B cell (primary cell): ENCODE results near the gene DNAH3. TPM values are rescaled to one million over a fixed set of nuclear protein-coding genes. Genes with fewer than 3 reads are reported as not detected.

ENCODE experiments used
- ATAC-seq: fragments of 200-7000 bp; cut with Tn5 transposase; one replicate; pipeline ENCODE4 v1.10.0; 2021; ENCODE audit warnings: low read depth, mild to moderate bottlenecking, moderate number of reproducible peaks, moderate library complexity
- CTCF ChIA-PET: fragments of 350-600 bp; sonication (Branson Sonifier 250); formaldehyde crosslinking; loops from one replicate; lab custom pipeline; 2021; ENCODE audit warnings: antibody characterized with exemption, inconsistent platforms; lab: Charles Lee
- POLR2A ChIA-PET: fragments of 350-600 bp; sonication (Branson Sonifier 250); formaldehyde crosslinking; loops from one replicate; lab custom pipeline; 2021; ENCODE audit warnings: antibody characterized with exemption; lab: Charles Lee
- DNase-seq: peaks from one replicate; pipeline ENCODE4 v3.0.0; 2013
- H2AFZ ChIP-seq: 2 replicates; pipeline ENCODE4 v1.6.1; 2012; ENCODE audit warnings: mild to moderate bottlenecking, low read depth, low read length; ENCODE audit not compliant: insufficient read depth, poor library complexity, severe bottlenecking
- H3K27ac ChIP-seq, 2 donors: 1 replicate in 1 of 2; 2 replicates in 1 of 2; pipeline ENCODE4 v1.5.1; 2012 to 2013; ENCODE audit warnings: low read length in 2 of 2, mild to moderate bottlenecking in 2 of 2, moderate library complexity in 1 of 2
- H3K27me3 ChIP-seq, 4 experiments: fragments of 200-600 bp in 1 of 4; sonication (generic) in 1 of 4; replicated peaks in 1 of 4; 1 replicate in 2 of 4; 2 replicates in 2 of 4; pipeline versions ENCODE4 v1.6.1 to v1.7.0; 2013 to 2016; ENCODE audit warnings: low read length in 3 of 4, mild to moderate bottlenecking in 2 of 4, mixed read lengths in 1 of 4, moderate library complexity in 1 of 4; ENCODE audit not compliant: insufficient read depth in 4 of 4, control insufficient read depth in 3 of 4; ENCODE audit errors: control extremely low read depth in 1 of 4
- H3K36me3 ChIP-seq, 2 experiments: replicated peaks in 1 of 2; 1 replicate in 1 of 2; 2 replicates in 1 of 2; pipeline versions ENCODE4 v1.6.1 to v1.7.1; 2013; ENCODE audit warnings: low read length in 1 of 2; ENCODE audit not compliant: insufficient read depth in 2 of 2, control insufficient read depth in 1 of 2; ENCODE audit errors: control extremely low read depth in 1 of 2, extremely low read depth in 1 of 2
- H3K4me1 ChIP-seq, 2 donors: fragments of 200-600 bp in 1 of 2; sonication (generic) in 1 of 2; 1 replicate in 1 of 2; 2 replicates in 1 of 2; pipeline versions ENCODE4 v1.5.1 to v1.6.1; 2013 to 2017; ENCODE audit warnings: low read length in 2 of 2; ENCODE audit not compliant: control insufficient read depth in 2 of 2, insufficient read depth in 2 of 2
- H3K4me2 ChIP-seq: replicated peaks from 2 replicates; pipeline ENCODE3; 2012; ENCODE audit warnings: mild to moderate bottlenecking, low read depth, low read length; ENCODE audit not compliant: poor library complexity, severe bottlenecking
- H3K4me3 ChIP-seq, 5 experiments: fragments of 200-600 bp in 1 of 5; sonication (generic) in 1 of 5; 1 replicate in 3 of 5; 2 replicates in 2 of 5; pipeline versions ENCODE4 v1.5.1 to v1.7.0; 2011 to 2016; ENCODE audit warnings: low read length in 4 of 5, mild to moderate bottlenecking in 4 of 5, low read depth in 2 of 5, control low read depth in 1 of 5, moderate library complexity in 1 of 5; ENCODE audit not compliant: insufficient read depth in 1 of 5; ENCODE audit errors: control extremely low read depth in 1 of 5, extremely low read depth in 1 of 5
- H3K79me2 ChIP-seq: fragments of 200-600 bp; sonication (generic); one replicate; pipeline ENCODE4 v1.6.0; 2016; ENCODE audit warnings: low read length; ENCODE audit not compliant: control insufficient read depth, insufficient read depth
- H3K9ac ChIP-seq: fragments of 200-600 bp; sonication (generic); 2 replicates; pipeline ENCODE4 v1.6.1; 2017; ENCODE audit warnings: mild to moderate bottlenecking, low read length, moderate library complexity
- H3K9me3 ChIP-seq, 3 donors: one replicate each; pipeline versions ENCODE4 v1.6.1 to v1.7.1; 2013; ENCODE audit warnings: low read length in 2 of 3; ENCODE audit not compliant: control insufficient read depth in 2 of 3, insufficient read depth in 1 of 3; ENCODE audit errors: control extremely low read depth in 1 of 3
- H4K20me1 ChIP-seq: 2 replicates; pipeline ENCODE4 v1.6.0; 2012; ENCODE audit warnings: mild to moderate bottlenecking, low read length; ENCODE audit not compliant: insufficient read depth, control insufficient read depth, poor library complexity, severe bottlenecking
- H3K27ac Mint-ChIP-seq: one replicate; pipeline ENCODE4 v1.8.0; 2021; ENCODE audit warnings: mixed read lengths
- H3K27me3 Mint-ChIP-seq: one replicate; pipeline ENCODE4 v1.8.0; 2021; ENCODE audit warnings: mixed read lengths
- H3K4me1 Mint-ChIP-seq: one replicate; pipeline ENCODE4 v1.8.0; 2021; ENCODE audit warnings: mixed read lengths
- H3K4me3 Mint-ChIP-seq: one replicate; pipeline ENCODE4 v1.8.0; 2021; ENCODE audit warnings: mixed read lengths
- H3K9me3 Mint-ChIP-seq: one replicate; pipeline ENCODE4 v1.8.0; 2022; ENCODE audit warnings: mixed read lengths; ENCODE audit not compliant: insufficient read depth
- EZH2 ChIP-seq: IDR thresholded peaks from 2 replicates; pipeline ENCODE4 v1.6.1; 2012; ENCODE audit warnings: borderline replicate concordance, low read depth, mild to moderate bottlenecking, moderate library complexity, low read length; ENCODE audit not compliant: insufficient read depth, poor library complexity, severe bottlenecking
- WGBS: methylation state at CpG from one replicate; pipeline ENCODE4 v1.1.5; 2013; ENCODE audit warnings: missing lambda C conversion rate; ENCODE audit not compliant: insufficient coverage; 5-methylcytosine and 5-hydroxymethylcytosine counted together
- intact Hi-C: fragments of 100-400 bp; cut with micrococcal nuclease; formaldehyde crosslinking; loops from one replicate; pipeline ENCODE4 v1.10.0; 2022
- polyA plus RNA-seq: library from polyadenylated mRNA; depleted of rRNA; stranded (reverse); fragments of >200 nt; gene quantifications from 2 replicates; pipeline ENCODE4 v1.2.3, GENCODE V29; 2012
- total RNA-seq, 2 donors: library from RNA; stranded (reverse); fragments of 120-200 nt in 1 of 2; gene quantifications; 1 replicate in 1 of 2; 2 replicates in 1 of 2; pipeline versions ENCODE4 v1.2.3 to v1.2.4, GENCODE V29; 2013 to 2022
- TF ChIP-seq, protein P1 (sequence below): fragments of 200-600 bp; IDR thresholded peaks from one replicate; pipeline ENCODE4 v1.8.0; 2022; ENCODE audit warnings: antibody characterized with exemption, mild to moderate bottlenecking

Gene DNAH3
- total and polyA plus RNA-seq, 2 donors (not counting 1 experiment from before 2014, with no cell fraction given) = not detected

GRCh38 chr16:21092951-21093350 is 57.7 kb downstream of the DNAH3 start:
- ATAC-seq (no peak), DNase-seq (no peak)
- no peak overlapping the region for H2AFZ ChIP-seq
- H4K20me1 ChIP-seq = no peaks in the 10 kb centered on the region
- H3K27me3 Mint-ChIP-seq = peaks cover 31% of the 10 kb centered on the region
- intact Hi-C loops = no loop called here
- H3K9ac ChIP-seq = no peak overlapping the region
- H3K4me1 Mint-ChIP-seq = no peaks in the 10 kb centered on the region
- peaks cover 0 to 22% (median 1%) of the 10 kb centered on the region in 4 experiments for H3K27me3 ChIP-seq
- no peak overlapping the region for H3K4me2 ChIP-seq
- no peak overlapping the region for H3K4me3 Mint-ChIP-seq
- no CpG with 5 or more reads among the region's 2 CpGs for WGBS
- no peaks in the 10 kb centered on the region for H3K4me1 ChIP-seq
- peaks cover 5% of the 10 kb centered on the region for H3K9me3 Mint-ChIP-seq
- peaks cover 1 to 9% (median 2%) of the 10 kb centered on the region in 3 donors for H3K9me3 ChIP-seq
- no peak for TF ChIP-seq EZH2
- TF ChIP-seq, protein P1, sequence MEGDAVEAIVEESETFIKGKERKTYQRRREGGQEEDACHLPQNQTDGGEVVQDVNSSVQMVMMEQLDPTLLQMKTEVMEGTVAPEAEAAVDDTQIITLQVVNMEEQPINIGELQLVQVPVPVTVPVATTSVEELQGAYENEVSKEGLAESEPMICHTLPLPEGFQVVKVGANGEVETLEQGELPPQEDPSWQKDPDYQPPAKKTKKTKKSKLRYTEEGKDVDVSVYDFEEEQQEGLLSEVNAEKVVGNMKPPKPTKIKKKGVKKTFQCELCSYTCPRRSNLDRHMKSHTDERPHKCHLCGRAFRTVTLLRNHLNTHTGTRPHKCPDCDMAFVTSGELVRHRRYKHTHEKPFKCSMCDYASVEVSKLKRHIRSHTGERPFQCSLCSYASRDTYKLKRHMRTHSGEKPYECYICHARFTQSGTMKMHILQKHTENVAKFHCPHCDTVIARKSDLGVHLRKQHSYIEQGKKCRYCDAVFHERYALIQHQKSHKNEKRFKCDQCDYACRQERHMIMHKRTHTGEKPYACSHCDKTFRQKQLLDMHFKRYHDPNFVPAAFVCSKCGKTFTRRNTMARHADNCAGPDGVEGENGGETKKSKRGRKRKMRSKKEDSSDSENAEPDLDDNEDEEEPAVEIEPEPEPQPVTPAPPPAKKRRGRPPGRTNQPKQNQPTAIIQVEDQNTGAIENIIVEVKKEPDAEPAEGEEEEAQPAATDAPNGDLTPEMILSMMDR = no peak
- ChIA-PET POLR2A (interaction anchor here (0.7 kb wide), 1 partner anchor 192 kb away, joined by 11 read pairs; no protein-coding TSS in a partner anchor), CTCF (no interaction called here)
- H3K4me3 ChIP-seq = no peak overlapping the region
- H3K27ac ChIP-seq = no peak overlapping the region
- no peaks in the 10 kb centered on the region for H3K36me3 ChIP-seq
- H3K27ac Mint-ChIP-seq = no peak overlapping the region
- no peaks in the 10 kb centered on the region for H3K79me2 ChIP-seq

- Mint-ChIP-seq H3K4me1 (no peaks in the 10 kb centered on the region), H3K27me3 (peaks cover 29% of the 10 kb centered on the region), H3K4me3 (no peak overlapping the region), H3K9me3 (peaks cover 2% of the 10 kb centered on the region), H3K27ac (no peak overlapping the region)
- Histone ChIP-seq H2AFZ (no peak overlapping the region), H3K27me3 (peaks cover 0 to 16% (median 0%) of the 10 kb centered on the region in 4 experiments), H3K79me2 (no peaks in the 10 kb centered on the region), H3K9me3 (peaks cover 1 to 2% (median 2%) of the 10 kb centered on the region in 3 donors), H3K4me1 (no peaks in the 10 kb centered on the region), H3K27ac (no peak overlapping the region), H4K20me1 (no peaks in the 10 kb centered on the region), H3K4me3 (no peak overlapping the region), H3K4me2 (no peak overlapping the region), H3K36me3 (no peaks in the 10 kb centered on the region), H3K9ac (no peak overlapping the region)
- DNase-seq (no peak), ATAC-seq (no peak)
- TF ChIP-seq, protein P1 = no peak
- no peak for TF ChIP-seq EZH2
- intact Hi-C loops = no loop called here
- ChIA-PET CTCF (interaction anchor here (0.6 to 1.1 kb wide), 3 partner anchors 18 to 236 kb away, joined by 3 read pairs; no protein-coding TSS in a partner anchor), POLR2A (no interaction called here)
- 100% methylated on average over 1 of the region's 3 CpGs for WGBS
Measured at GRCh38 chr16:21088646-21089538, 61.8 kb downstream of the DNAH3 start.
